GM23338 (cell line): ENCODE results near the gene KCNK4. TPM values are rescaled to one million over a fixed set of nuclear protein-coding genes. Genes with fewer than 3 reads are reported as not detected.

Experiments
- ATAC-seq: fragments of 200-7000 bp; cut with Tn5 transposase; 3 replicates; pipeline ENCODE4 v1.9.1; 2020
- DNase-seq: peaks from one replicate; pipeline ENCODE4 v3.0.0-alpha.2; 2015; ENCODE audit warnings: low spot score
- H2AFZ ChIP-seq: fragments of 200-600 bp; sonication (generic); 2 replicates; pipeline ENCODE4 v1.8.0; 2016; ENCODE audit warnings: antibody characterized with exemption, mild to moderate bottlenecking, moderate library complexity
- H3F3A ChIP-seq: fragments of 200-600 bp; sonication (generic); replicated peaks from 2 replicates; pipeline ENCODE4 v1.8.0; 2017; ENCODE audit warnings: antibody characterized with exemption, mixed run types, low read depth
- H3K27ac ChIP-seq: fragments of 200-600 bp; sonication (generic); 2 replicates; pipeline ENCODE4 v1.6.1; 2016; ENCODE audit warnings: low read depth
- H3K27me3 ChIP-seq: fragments of 200-600 bp; sonication (generic); 2 replicates; pipeline ENCODE4 v1.8.0; 2016; ENCODE audit warnings: mild to moderate bottlenecking, mixed run types, moderate library complexity; ENCODE audit not compliant: insufficient read depth
- H3K36me3 ChIP-seq: fragments of 200-600 bp; sonication (generic); 2 replicates; pipeline ENCODE4 v1.8.0; 2016; ENCODE audit warnings: mild to moderate bottlenecking; ENCODE audit not compliant: insufficient read depth
- H3K4me1 ChIP-seq: fragments of 200-600 bp; sonication (generic); 2 replicates; pipeline ENCODE4 v1.8.0; 2016; ENCODE audit warnings: mild to moderate bottlenecking, moderate library complexity; ENCODE audit not compliant: insufficient read depth
- H3K4me2 ChIP-seq: fragments of 200-600 bp; sonication (generic); 2 replicates; pipeline ENCODE4 v1.7.1; 2017; ENCODE audit warnings: mixed run types
- H3K4me3 ChIP-seq: fragments of 200-600 bp; sonication (generic); 2 replicates; pipeline ENCODE4 v1.6.1; 2016; ENCODE audit warnings: mixed run types
- H3K79me2 ChIP-seq: fragments of 200-600 bp; sonication (generic); replicated peaks from 2 replicates; pipeline ENCODE4 v1.8.0; 2017; ENCODE audit warnings: mild to moderate bottlenecking; ENCODE audit not compliant: insufficient read depth
- H3K9me2 ChIP-seq: fragments of 200-600 bp; sonication (generic); 2 replicates; pipeline ENCODE4 v1.8.0; 2017; ENCODE audit not compliant: insufficient read depth
- H4K20me1 ChIP-seq: fragments of 200-600 bp; sonication (generic); replicated peaks from 2 replicates; pipeline ENCODE4 v1.8.0; 2017; ENCODE audit warnings: mild to moderate bottlenecking; ENCODE audit not compliant: insufficient read depth
- H3K27ac Mint-ChIP-seq: 2 replicates; pipeline ENCODE4 v1.8.0; 2020; ENCODE audit warnings: inconsistent platforms, mild to moderate bottlenecking, moderate library complexity, mixed read lengths
- H3K27me3 Mint-ChIP-seq: 3 replicates; pipeline ENCODE4 v1.8.0; 2022; ENCODE audit warnings: low read depth, mild to moderate bottlenecking, moderate library complexity, mixed read lengths, inconsistent platforms; ENCODE audit not compliant: insufficient read depth, poor library complexity
- H3K36me3 Mint-ChIP-seq: 3 replicates; pipeline ENCODE4 v1.8.0; 2021; ENCODE audit warnings: low read depth, mild to moderate bottlenecking, inconsistent platforms, moderate library complexity, mixed read lengths
- H3K4me1 Mint-ChIP-seq: 3 replicates; pipeline ENCODE4 v1.8.0; 2020; ENCODE audit warnings: mild to moderate bottlenecking, inconsistent platforms, mixed read lengths
- H3K4me3 Mint-ChIP-seq: 3 replicates; pipeline ENCODE4 v1.8.0; 2021; ENCODE audit warnings: moderate library complexity, mild to moderate bottlenecking, inconsistent platforms, mixed read lengths
- H3K9me3 Mint-ChIP-seq: 3 replicates; pipeline ENCODE4 v1.8.0; 2020; ENCODE audit warnings: moderate library complexity, mild to moderate bottlenecking, inconsistent platforms, mixed read lengths
- CREB1 ChIP-seq: fragments of 250-450 bp; sonication (Bioruptor Pico); IDR thresholded peaks from 2 replicates; pipeline ENCODE4 v1.5.0; 2020; ENCODE audit warnings: low read depth, mild to moderate bottlenecking, moderate library complexity
- EZH2 ChIP-seq: fragments of 200-600 bp; sonication (generic); IDR thresholded peaks from one replicate; pipeline ENCODE4 v1.8.0; 2017; ENCODE audit warnings: antibody characterized with exemption, mild to moderate bottlenecking, low read depth; ENCODE audit not compliant: unreplicated experiment
- EZH2phosphoT487 ChIP-seq: fragments of 200-600 bp; sonication (generic); IDR thresholded peaks from one replicate; pipeline ENCODE4 v1.8.1; 2018; ENCODE audit warnings: antibody characterized with exemption; ENCODE audit not compliant: unreplicated experiment
- JUNB ChIP-seq: IDR thresholded peaks from one replicate; pipeline ENCODE4 v1.6.1; 2016; ENCODE audit warnings: antibody characterized with exemption; ENCODE audit not compliant: unreplicated experiment
- NANOG ChIP-seq: IDR thresholded peaks from 2 replicates; pipeline ENCODE4 v1.6.1; 2016; ENCODE audit warnings: antibody characterized with exemption, borderline replicate concordance
- POLR2AphosphoS5 ChIP-seq: IDR thresholded peaks from 2 replicates; pipeline ENCODE4 v1.6.1; 2016; ENCODE audit warnings: antibody characterized with exemption, low read depth
- STAT1 ChIP-seq: IDR thresholded peaks from one replicate; pipeline ENCODE4 v1.6.1; 2016; ENCODE audit warnings: antibody characterized with exemption; ENCODE audit not compliant: unreplicated experiment
- ZNF114 ChIP-seq: fragments of 250-450 bp; sonication (Bioruptor Pico); IDR thresholded peaks from 2 replicates; pipeline ENCODE4 v1.5.0; 2020; ENCODE audit warnings: mild to moderate bottlenecking, moderate library complexity
- ZNF331 ChIP-seq: fragments of 250-450 bp; sonication (Bioruptor Pico); IDR thresholded peaks from 2 replicates; pipeline ENCODE4 v1.5.0; 2020; ENCODE audit warnings: low read depth, mild to moderate bottlenecking, moderate library complexity
- polyA plus RNA-seq: library from polyadenylated mRNA; unstranded; fragments of >200 nt; fragmentation: Nextera tagmentation; extraction: Ambion mirVana; gene quantifications from 2 replicates; pipeline ENCODE4 v1.2.1, GENCODE V29; 2016
- total RNA-seq: library from RNA; depleted of rRNA; stranded (reverse); fragments of >200 nt; shearing (Covaris generic); gene quantifications from 2 replicates; pipeline ENCODE4 v1.2.3, GENCODE V29; 2014
- TF ChIP-seq, protein P1 (sequence below): IDR thresholded peaks from one replicate; pipeline ENCODE4 v1.6.1; 2018; ENCODE audit warnings: antibody characterized with exemption; ENCODE audit not compliant: unreplicated experiment
- TF ChIP-seq, protein P2 (sequence below): fragments of 250-450 bp; sonication (Bioruptor Pico); IDR thresholded peaks from 2 replicates; pipeline ENCODE4 v1.5.0; 2020; ENCODE audit warnings: mild to moderate bottlenecking, moderate library complexity
- TF ChIP-seq, protein P3 (sequence below): IDR thresholded peaks from 2 replicates; pipeline ENCODE4 v1.6.1; 2016; ENCODE audit warnings: antibody characterized with exemption
- TF ChIP-seq, protein P4 (sequence below), 2 experiments: fragments of 200-600 bp in 1 of 2; sonication (generic) in 1 of 2; conservative IDR thresholded peaks; 2 replicates each; pipeline versions ENCODE4 v1.5.1 to v1.6.1; 2016 to 2017; ENCODE audit warnings: antibody characterized with exemption in 2 of 2, low read depth in 2 of 2, mild to moderate bottlenecking in 2 of 2, moderate library complexity in 1 of 2

Gene KCNK4
- total and polyA plus RNA-seq, 2 experiments from 2014 or later, result 1.0 TPM; not detected in 1

DNA sequence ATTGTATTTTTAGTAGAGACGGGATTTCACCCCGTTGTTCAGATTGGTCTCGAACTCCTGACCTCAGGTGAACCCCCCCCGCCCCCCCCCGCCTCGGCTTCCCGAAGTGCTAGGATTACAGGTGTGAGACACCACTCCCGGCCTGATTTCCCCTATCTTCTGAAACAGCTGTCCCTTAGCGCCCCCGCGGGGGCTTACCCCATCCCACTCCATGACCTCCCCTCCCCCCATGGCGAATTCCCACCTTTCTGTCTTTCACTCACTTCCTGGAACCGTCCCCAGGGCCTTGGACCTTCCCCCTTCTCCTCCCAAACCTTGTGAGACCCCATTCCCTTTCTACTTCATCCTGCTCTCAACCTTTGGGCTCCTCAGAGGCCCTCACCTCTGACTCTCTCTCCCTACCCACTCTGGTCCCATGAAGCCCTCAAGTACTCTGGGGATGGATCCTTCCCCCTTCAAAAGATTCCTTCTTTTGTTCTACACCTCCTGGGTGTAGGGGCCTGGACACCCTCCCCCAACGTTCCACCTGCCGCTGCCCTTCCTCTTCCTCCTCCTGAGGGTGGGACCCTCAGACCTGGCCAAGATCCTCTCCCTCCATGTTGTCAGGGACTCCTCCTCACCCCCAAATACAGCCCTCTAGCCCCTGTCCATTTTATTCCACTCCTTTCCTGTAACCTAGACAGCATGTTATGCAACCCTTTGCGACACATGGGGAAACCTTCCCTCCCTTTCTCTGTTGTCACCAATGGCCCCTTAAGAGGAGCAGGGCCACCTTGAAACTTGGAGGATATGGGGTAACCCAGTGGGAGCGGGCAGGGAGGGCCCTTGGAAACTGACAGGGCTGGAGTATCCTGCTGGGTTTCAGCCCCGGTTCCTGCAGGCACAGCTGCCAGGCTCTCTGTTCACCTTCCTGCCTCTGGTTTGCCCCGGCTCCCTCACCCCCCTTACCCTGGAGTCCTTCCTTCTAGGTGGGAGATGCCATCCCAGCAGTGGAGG lies 28.0 kb downstream of the KCNK4 start:
- peaks cover 17% of the 10 kb centered on the region; the same call in 1 of the 2 replicates for H3F3A ChIP-seq
- ATAC-seq, result no peak
- Mint-ChIP-seq H3K4me1 (peaks cover 23% of the 10 kb centered on the region), H3K27ac (peak overlapping the region; percentile 47), H3K36me3 (peaks cover 50% of the 10 kb centered on the region), H3K4me3 (peak overlapping the region; percentile 98), H3K9me3 (no peaks in the 10 kb centered on the region; the same call in 1 of the 3 replicates), H3K27me3 (peaks cover 23% of the 10 kb centered on the region)
- TF ChIP-seq, protein P1, sequence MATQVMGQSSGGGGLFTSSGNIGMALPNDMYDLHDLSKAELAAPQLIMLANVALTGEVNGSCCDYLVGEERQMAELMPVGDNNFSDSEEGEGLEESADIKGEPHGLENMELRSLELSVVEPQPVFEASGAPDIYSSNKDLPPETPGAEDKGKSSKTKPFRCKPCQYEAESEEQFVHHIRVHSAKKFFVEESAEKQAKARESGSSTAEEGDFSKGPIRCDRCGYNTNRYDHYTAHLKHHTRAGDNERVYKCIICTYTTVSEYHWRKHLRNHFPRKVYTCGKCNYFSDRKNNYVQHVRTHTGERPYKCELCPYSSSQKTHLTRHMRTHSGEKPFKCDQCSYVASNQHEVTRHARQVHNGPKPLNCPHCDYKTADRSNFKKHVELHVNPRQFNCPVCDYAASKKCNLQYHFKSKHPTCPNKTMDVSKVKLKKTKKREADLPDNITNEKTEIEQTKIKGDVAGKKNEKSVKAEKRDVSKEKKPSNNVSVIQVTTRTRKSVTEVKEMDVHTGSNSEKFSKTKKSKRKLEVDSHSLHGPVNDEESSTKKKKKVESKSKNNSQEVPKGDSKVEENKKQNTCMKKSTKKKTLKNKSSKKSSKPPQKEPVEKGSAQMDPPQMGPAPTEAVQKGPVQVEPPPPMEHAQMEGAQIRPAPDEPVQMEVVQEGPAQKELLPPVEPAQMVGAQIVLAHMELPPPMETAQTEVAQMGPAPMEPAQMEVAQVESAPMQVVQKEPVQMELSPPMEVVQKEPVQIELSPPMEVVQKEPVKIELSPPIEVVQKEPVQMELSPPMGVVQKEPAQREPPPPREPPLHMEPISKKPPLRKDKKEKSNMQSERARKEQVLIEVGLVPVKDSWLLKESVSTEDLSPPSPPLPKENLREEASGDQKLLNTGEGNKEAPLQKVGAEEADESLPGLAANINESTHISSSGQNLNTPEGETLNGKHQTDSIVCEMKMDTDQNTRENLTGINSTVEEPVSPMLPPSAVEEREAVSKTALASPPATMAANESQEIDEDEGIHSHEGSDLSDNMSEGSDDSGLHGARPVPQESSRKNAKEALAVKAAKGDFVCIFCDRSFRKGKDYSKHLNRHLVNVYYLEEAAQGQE, result no peak
- TF ChIP-seq EZH2 (no peak), CREB1 (CRISPR knock-in tag) (no peak), ZNF331 (CRISPR knock-in tag) (no peak), EZH2phosphoT487 (no peak), POLR2AphosphoS5 (no peak), STAT1 (no peak), JUNB (no peak), ZNF114 (CRISPR knock-in tag) (no peak), NANOG (no peak)
- TF ChIP-seq, protein P2, sequence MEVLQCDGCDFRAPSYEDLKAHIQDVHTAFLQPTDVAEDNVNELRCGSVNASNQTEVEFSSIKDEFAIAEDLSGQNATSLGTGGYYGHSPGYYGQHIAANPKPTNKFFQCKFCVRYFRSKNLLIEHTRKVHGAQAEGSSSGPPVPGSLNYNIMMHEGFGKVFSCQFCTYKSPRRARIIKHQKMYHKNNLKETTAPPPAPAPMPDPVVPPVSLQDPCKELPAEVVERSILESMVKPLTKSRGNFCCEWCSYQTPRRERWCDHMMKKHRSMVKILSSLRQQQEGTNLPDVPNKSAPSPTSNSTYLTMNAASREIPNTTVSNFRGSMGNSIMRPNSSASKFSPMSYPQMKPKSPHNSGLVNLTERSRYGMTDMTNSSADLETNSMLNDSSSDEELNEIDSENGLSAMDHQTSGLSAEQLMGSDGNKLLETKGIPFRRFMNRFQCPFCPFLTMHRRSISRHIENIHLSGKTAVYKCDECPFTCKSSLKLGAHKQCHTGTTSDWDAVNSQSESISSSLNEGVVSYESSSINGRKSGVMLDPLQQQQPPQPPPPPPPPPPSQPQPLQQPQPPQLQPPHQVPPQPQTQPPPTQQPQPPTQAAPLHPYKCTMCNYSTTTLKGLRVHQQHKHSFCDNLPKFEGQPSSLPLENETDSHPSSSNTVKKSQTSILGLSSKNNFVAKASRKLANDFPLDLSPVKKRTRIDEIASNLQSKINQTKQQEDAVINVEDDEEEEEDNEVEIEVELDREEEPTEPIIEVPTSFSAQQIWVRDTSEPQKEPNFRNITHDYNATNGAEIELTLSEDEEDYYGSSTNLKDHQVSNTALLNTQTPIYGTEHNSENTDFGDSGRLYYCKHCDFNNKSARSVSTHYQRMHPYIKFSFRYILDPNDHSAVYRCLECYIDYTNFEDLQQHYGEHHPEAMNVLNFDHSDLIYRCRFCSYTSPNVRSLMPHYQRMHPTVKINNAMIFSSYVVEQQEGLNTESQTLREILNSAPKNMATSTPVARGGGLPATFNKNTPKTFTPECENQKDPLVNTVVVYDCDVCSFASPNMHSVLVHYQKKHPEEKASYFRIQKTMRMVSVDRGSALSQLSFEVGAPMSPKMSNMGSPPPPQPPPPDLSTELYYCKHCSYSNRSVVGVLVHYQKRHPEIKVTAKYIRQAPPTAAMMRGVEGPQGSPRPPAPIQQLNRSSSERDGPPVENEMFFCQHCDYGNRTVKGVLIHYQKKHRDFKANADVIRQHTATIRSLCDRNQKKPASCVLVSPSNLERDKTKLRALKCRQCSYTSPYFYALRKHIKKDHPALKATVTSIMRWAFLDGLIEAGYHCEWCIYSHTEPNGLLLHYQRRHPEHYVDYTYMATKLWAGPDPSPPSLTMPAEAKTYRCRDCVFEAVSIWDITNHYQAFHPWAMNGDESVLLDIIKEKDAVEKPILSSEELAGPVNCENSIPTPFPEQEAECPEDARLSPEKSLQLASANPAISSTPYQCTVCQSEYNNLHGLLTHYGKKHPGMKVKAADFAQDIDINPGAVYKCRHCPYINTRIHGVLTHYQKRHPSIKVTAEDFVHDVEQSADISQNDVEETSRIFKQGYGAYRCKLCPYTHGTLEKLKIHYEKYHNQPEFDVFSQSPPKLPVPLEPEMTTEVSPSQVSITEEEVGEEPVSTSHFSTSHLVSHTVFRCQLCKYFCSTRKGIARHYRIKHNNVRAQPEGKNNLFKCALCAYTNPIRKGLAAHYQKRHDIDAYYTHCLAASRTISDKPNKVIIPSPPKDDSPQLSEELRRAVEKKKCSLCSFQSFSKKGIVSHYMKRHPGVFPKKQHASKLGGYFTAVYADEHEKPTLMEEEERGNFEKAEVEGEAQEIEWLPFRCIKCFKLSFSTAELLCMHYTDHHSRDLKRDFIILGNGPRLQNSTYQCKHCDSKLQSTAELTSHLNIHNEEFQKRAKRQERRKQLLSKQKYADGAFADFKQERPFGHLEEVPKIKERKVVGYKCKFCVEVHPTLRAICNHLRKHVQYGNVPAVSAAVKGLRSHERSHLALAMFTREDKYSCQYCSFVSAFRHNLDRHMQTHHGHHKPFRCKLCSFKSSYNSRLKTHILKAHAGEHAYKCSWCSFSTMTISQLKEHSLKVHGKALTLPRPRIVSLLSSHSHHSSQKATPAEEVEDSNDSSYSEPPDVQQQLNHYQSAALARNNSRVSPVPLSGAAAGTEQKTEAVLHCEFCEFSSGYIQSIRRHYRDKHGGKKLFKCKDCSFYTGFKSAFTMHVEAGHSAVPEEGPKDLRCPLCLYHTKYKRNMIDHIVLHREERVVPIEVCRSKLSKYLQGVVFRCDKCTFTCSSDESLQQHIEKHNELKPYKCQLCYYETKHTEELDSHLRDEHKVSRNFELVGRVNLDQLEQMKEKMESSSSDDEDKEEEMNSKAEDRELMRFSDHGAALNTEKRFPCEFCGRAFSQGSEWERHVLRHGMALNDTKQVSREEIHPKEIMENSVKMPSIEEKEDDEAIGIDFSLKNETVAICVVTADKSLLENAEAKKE (CRISPR knock-in tag), result no peak
- TF ChIP-seq, protein P3, sequence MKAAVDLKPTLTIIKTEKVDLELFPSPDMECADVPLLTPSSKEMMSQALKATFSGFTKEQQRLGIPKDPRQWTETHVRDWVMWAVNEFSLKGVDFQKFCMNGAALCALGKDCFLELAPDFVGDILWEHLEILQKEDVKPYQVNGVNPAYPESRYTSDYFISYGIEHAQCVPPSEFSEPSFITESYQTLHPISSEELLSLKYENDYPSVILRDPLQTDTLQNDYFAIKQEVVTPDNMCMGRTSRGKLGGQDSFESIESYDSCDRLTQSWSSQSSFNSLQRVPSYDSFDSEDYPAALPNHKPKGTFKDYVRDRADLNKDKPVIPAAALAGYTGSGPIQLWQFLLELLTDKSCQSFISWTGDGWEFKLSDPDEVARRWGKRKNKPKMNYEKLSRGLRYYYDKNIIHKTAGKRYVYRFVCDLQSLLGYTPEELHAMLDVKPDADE, result no peak
- TF ChIP-seq, protein P4, sequence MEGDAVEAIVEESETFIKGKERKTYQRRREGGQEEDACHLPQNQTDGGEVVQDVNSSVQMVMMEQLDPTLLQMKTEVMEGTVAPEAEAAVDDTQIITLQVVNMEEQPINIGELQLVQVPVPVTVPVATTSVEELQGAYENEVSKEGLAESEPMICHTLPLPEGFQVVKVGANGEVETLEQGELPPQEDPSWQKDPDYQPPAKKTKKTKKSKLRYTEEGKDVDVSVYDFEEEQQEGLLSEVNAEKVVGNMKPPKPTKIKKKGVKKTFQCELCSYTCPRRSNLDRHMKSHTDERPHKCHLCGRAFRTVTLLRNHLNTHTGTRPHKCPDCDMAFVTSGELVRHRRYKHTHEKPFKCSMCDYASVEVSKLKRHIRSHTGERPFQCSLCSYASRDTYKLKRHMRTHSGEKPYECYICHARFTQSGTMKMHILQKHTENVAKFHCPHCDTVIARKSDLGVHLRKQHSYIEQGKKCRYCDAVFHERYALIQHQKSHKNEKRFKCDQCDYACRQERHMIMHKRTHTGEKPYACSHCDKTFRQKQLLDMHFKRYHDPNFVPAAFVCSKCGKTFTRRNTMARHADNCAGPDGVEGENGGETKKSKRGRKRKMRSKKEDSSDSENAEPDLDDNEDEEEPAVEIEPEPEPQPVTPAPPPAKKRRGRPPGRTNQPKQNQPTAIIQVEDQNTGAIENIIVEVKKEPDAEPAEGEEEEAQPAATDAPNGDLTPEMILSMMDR (conservative IDR thresholded peaks at IDR 0.05; ENCODE audit: low read depth in 2 of 2), result no peak
- no peaks in the 10 kb centered on the region for H3K27me3 ChIP-seq
- peak; percentile 50 for DNase-seq
- no peaks in the 10 kb centered on the region; the same call in 1 of the 2 replicates for H4K20me1 ChIP-seq
- H2AFZ ChIP-seq, result no peak overlapping the region
- H3K27ac ChIP-seq, result no peak overlapping the region
- H3K9me2 ChIP-seq, result no peaks in the 10 kb centered on the region
- H3K79me2 ChIP-seq, result peaks cover 16% of the 10 kb centered on the region
- H3K4me2 ChIP-seq, result peak overlapping the region; percentile 74
- peaks cover 12% of the 10 kb centered on the region for H3K4me1 ChIP-seq
- H3K4me3 ChIP-seq, result peak overlapping the region; percentile 82
- H3K36me3 ChIP-seq, result peaks cover 3% of the 10 kb centered on the region; the same call in 1 of the 2 replicates
